A549 (cell line): ENCODE results near the gene FMO4. TPM values are rescaled to one million over a fixed set of nuclear protein-coding genes. Genes with fewer than 3 reads are reported as not detected.
"Not testable (repeated sequence)": the region's sequence is repeated elsewhere in the genome, so short reads cannot be mapped to it uniquely, and the experiment has no call there.

Experiments used
- ATAC-seq, 2 experiments: fragments of 200-7000 bp in 1 of 2; fragments of >200 bp in 1 of 2; cut with Nextera tagmentation in 1 of 2; cut with Tn5 transposase in 1 of 2; 3 replicates each; pipeline versions ENCODE4 v1.8.0 to v1.9.1; 2018 to 2020; ENCODE audit warnings: mild to moderate bottlenecking in 1 of 2, moderate library complexity in 1 of 2
- CTCF ChIA-PET: fragments of 300-600 bp; sonication (Branson Sonifier 250); formaldehyde crosslinking; extraction: SDS; loops from one replicate; lab custom pipeline; 2021; ENCODE audit warnings: antibody characterized with exemption, inconsistent platforms; lab: Yijun Ruan, JAX
- POLR2A ChIA-PET: fragments of 350-600 bp; formaldehyde crosslinking; extraction: SDS; loops from one replicate; lab custom pipeline; 2021; ENCODE audit warnings: antibody characterized with exemption, inconsistent platforms; lab: Yijun Ruan, JAX
- DNase-seq, 2 experiments: peaks; one replicate each; pipeline versions ENCODE4 v3.0.0 to v3.0.0-alpha.2; 2011 to 2016; ENCODE audit warnings: low read depth in 1 of 2, low spot score in 1 of 2
- FAIRE-seq: peaks from 2 replicates; lab custom pipeline; 2011; peaks lifted over from hg19 to GRCh38; lab: Jason Lieb, UNC
- H3K27ac ChIP-seq, 2 experiments: fragments of >200 bp; sonication (Bioruptor Twin); formaldehyde crosslinking; 3 replicates each; pipeline ENCODE4 v1.5.1; 2016 to 2017
- H3K4me1 ChIP-seq: fragments of >200 bp; sonication (Bioruptor Twin); formaldehyde crosslinking; 3 replicates; pipeline ENCODE4 v1.6.1; 2016
- H3K4me2 ChIP-seq: fragments of >200 bp; sonication (Bioruptor Twin); formaldehyde crosslinking; 3 replicates; pipeline ENCODE4 v1.6.1; 2016
- H3K4me3 ChIP-seq: fragments of >200 bp; sonication (Bioruptor Twin); formaldehyde crosslinking; 3 replicates; pipeline ENCODE4 v1.5.1; 2016
- H3K9me3 ChIP-seq: fragments of >200 bp; sonication (Bioruptor Twin); formaldehyde crosslinking; 3 replicates; pipeline ENCODE4 v1.6.1; 2016
- BCL3 ChIP-seq: fragments of >200 bp; sonication (Bioruptor Twin); formaldehyde crosslinking; IDR thresholded peaks from 3 replicates; pipeline ENCODE4 v1.6.1; 2016
- CEBPB ChIP-seq, 2 experiments: fragments of >200 bp in 1 of 2; sonication (Bioruptor Twin) in 1 of 2; formaldehyde crosslinking in 1 of 2; IDR thresholded peaks; 2 replicates each; pipeline ENCODE4 v1.6.1; 2012 to 2016
- EHF ChIP-seq: fragments of 250-450 bp; sonication (Bioruptor Pico); IDR thresholded peaks from 2 replicates; pipeline ENCODE4 v1.5.0; 2020; ENCODE audit warnings: mild to moderate bottlenecking
- ESRRA ChIP-seq: fragments of 150-350 bp; IDR thresholded peaks from 2 replicates; pipeline ENCODE4 v1.6.1; 2014; ENCODE audit warnings: mild to moderate bottlenecking, low read length, borderline replicate concordance
- FOSL2 ChIP-seq, 2 experiments: fragments of 450-650 bp in 1 of 2; fragments of >200 bp in 1 of 2; sonication (Bioruptor Twin) in 1 of 2; formaldehyde crosslinking; IDR thresholded peaks; 2 replicates each; pipeline versions ENCODE4 v1.5.0 to v1.6.1; 2016 to 2020; ENCODE audit warnings: mild to moderate bottlenecking in 1 of 2, moderate library complexity in 1 of 2
- FOXS1 ChIP-seq: fragments of 250-450 bp; sonication (Bioruptor Pico); IDR thresholded peaks from 2 replicates; pipeline ENCODE4 v1.5.0; 2020; ENCODE audit warnings: mild to moderate bottlenecking, moderate library complexity
- HMGXB4 ChIP-seq: fragments of 250-450 bp; sonication (Bioruptor Pico); IDR thresholded peaks from 2 replicates; pipeline ENCODE4 v1.5.0; 2021; ENCODE audit warnings: mild to moderate bottlenecking, moderate library complexity, borderline replicate concordance
- KDM5A ChIP-seq: fragments of 200-600 bp; sonication (generic); IDR thresholded peaks from 2 replicates; pipeline ENCODE4 v1.6.1; 2016; ENCODE audit warnings: antibody characterized with exemption, mild to moderate bottlenecking
- NPAS2 ChIP-seq: fragments of 250-450 bp; sonication (Bioruptor Pico); IDR thresholded peaks from 2 replicates; pipeline ENCODE4 v1.8.0; 2022; ENCODE audit warnings: mild to moderate bottlenecking, moderate library complexity, borderline replicate concordance
- POLR2A ChIP-seq: IDR thresholded peaks from 2 replicates; pipeline ENCODE4 v1.6.1; 2012; ENCODE audit warnings: mild to moderate bottlenecking, low read length
- RARB ChIP-seq: fragments of 250-450 bp; sonication (Bioruptor Pico); IDR thresholded peaks from 2 replicates; pipeline ENCODE4 v1.8.0; 2021; ENCODE audit warnings: mild to moderate bottlenecking, moderate library complexity
- REST ChIP-seq: fragments of 200-600 bp; sonication (generic); IDR thresholded peaks from 2 replicates; pipeline ENCODE4 v1.6.1; 2016; ENCODE audit warnings: antibody characterized with exemption, mild to moderate bottlenecking, moderate library complexity
- RFX5 ChIP-seq: fragments of 450-650 bp; IDR thresholded peaks from 2 replicates; pipeline ENCODE4 v1.7.1; 2014; ENCODE audit warnings: antibody characterized with exemption, mild to moderate bottlenecking, moderate library complexity
- TFCP2L1 ChIP-seq: fragments of 250-450 bp; sonication (Bioruptor Pico); IDR thresholded peaks from 2 replicates; pipeline ENCODE4 v1.5.0; 2021; ENCODE audit warnings: mild to moderate bottlenecking
- ZNF302 ChIP-seq: fragments of 250-450 bp; sonication (Bioruptor Pico); IDR thresholded peaks from 2 replicates; pipeline ENCODE4 v1.9.0; 2021; ENCODE audit warnings: inconsistent platforms, mild to moderate bottlenecking, moderate library complexity
- ZSCAN20 ChIP-seq: fragments of 250-450 bp; sonication (Bioruptor Pico); IDR thresholded peaks from 2 replicates; pipeline ENCODE4 v1.8.0; 2022; ENCODE audit warnings: mild to moderate bottlenecking, moderate library complexity
- WGBS: methylation state at CpG from one replicate; pipeline ENCODE4 v1.1.6; 2017; ENCODE audit errors: missing lambda C conversion rate; 5-methylcytosine and 5-hydroxymethylcytosine counted together
- polyA plus RNA-seq, 4 experiments: library from polyadenylated mRNA; depleted of rRNA in 3 of 4; stranded (reverse); fragments of >200 nt; fragmentation: RNase III in 1 of 4; extraction: RNeasy Plus Mini Kit Qiagen cat#74134 plus additional on column Dnase treatment in 1 of 4; gene quantifications; 2 replicates in 3 of 4; 3 replicates in 1 of 4; pipeline ENCODE4 v1.2.3, GENCODE V29; 2011 to 2017
- TF ChIP-seq, protein P1 (sequence below): IDR thresholded peaks from 2 replicates; pipeline ENCODE4 v1.6.1; 2012

FMO4 gene
- polyA plus RNA-seq, 2 of the 4 experiments (the other 2 are of a cell fraction), result 0.32 to 1.9 TPM

- no peak for TF ChIP-seq BCL3
- TF ChIP-seq EHF, result no peak
Measured at GRCh38 chr1:171352554-171352953, 38.6 kb downstream of the FMO4 start (continued).

DNA sequence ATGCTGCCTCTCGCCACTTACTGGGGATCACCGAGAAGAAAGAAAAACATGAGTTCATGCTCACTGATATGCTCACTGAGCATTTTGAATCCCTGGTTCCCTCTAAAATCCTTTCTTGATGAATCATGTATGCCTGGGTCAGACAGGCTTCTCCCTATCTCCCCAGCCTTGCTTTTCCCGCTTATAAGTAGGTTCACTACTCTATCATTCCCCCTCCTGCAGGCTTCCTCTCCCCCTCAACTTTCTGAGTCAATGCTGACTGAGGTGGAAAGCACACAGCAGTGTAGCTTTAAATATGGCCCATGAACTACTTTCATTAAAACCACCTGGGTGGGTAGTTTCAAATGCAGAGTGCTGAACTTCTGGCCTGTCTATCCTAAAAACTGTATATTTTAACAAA is 41.7 kb downstream of the FMO4 start:
- no peak for DNase-seq
- FAIRE-seq, result no peak

DNA sequence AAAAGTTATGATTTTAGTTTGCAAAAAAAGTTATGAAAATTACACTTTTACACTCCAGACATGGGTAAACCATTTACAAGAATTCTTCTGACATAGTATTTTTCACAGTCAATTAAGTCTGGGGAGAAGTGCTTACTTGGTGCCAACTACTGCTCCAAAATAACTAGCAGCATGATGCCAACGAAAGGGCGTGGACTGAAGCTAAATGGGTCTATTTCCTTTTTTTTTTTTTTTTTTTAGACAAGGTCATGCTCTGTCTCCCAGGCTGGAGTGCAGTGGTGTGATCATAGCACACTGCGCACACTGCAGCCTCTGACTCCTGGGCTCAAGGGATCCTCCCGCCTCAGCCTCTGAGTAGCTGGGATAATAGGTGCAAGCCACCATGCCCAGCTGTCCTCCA is 43.2 kb downstream of the FMO4 start:
- no peak for TF ChIP-seq TFCP2L1 (CRISPR knock-in tag)
- H3K4me1 ChIP-seq, result no peaks in the 10 kb centered on the region
- no peaks in the 10 kb centered on the region for H3K9me3 ChIP-seq
- no peak overlapping the region for H3K4me2 ChIP-seq
- DNase-seq (no peak), FAIRE-seq (no peak), ATAC-seq (no peak)
- no peak overlapping the region for H3K27ac ChIP-seq
- ChIA-PET POLR2A (no interaction called here), CTCF (interaction anchor here (0.6 to 1.1 kb wide), 2 partner anchors 27 to 226 kb away, joined by 3 to 4 read pairs; no protein-coding TSS in a partner anchor)
- 78% methylated on average over 4 of the region's 4 CpGs for WGBS
- H3K4me3 ChIP-seq, result no peak overlapping the region

More for the DNA sequence above, 41.7 kb downstream of the FMO4 start:
- Histone ChIP-seq H3K4me2 (no peak overlapping the region), H3K27ac (no peak overlapping the region), H3K9me3 (no peaks in the 10 kb centered on the region), H3K4me3 (no peak overlapping the region), H3K4me1 (no peaks in the 10 kb centered on the region)
- TF ChIP-seq ZNF302 (CRISPR knock-in tag) (no peak), ZSCAN20 (CRISPR knock-in tag) (no peak), POLR2A (no peak), RFX5 (no peak), KDM5A (no peak), FOXS1 (CRISPR knock-in tag) (no peak), RARB (no peak), REST (no peak), HMGXB4 (no peak), ESRRA (no peak), NPAS2 (CRISPR knock-in tag) (no peak), FOSL2 (IDR thresholded peaks at IDR 0.05) (no peak), FOSL2 (CRISPR knock-in tag; IDR thresholded peaks at IDR 0.05) (no peak), CEBPB (IDR thresholded peaks at IDR 0.05) (no peak), TFCP2L1 (CRISPR knock-in tag) (no peak)
- TF ChIP-seq, protein P1, sequence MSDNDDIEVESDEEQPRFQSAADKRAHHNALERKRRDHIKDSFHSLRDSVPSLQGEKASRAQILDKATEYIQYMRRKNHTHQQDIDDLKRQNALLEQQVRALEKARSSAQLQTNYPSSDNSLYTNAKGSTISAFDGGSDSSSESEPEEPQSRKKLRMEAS, result no peak
- ChIA-PET CTCF (no interaction called here), POLR2A (no interaction called here)
- ATAC-seq, result no peak
- WGBS, result 79% methylated on average over 3 of the region's 3 CpGs

GRCh38 chr1:171359355-171359648 is 45.3 kb downstream of the FMO4 start:
- H3K27ac ChIP-seq, H3K9me3 ChIP-seq, DNase-seq, H3K4me2 ChIP-seq, H3K4me3 ChIP-seq, ATAC-seq, POLR2A ChIA-PET, H3K4me1 ChIP-seq, FAIRE-seq: not testable (repeated sequence)
- CTCF ChIA-PET, result interaction anchor here (1.1 kb wide), 1 partner anchor 9 kb away, joined by 5 read pairs; no protein-coding TSS in a partner anchor
- 67% methylated on average over 7 of the region's 7 CpGs for WGBS
